Midbrain (tissue), 1 donor: Measurements from ENCODE around the gene MAN1A2.

Experiments
- DNase-seq: peaks from one replicate; lab custom pipeline; 2025; lab: John Stamatoyannopoulos, UW

MAN1A2 gene

DNA sequence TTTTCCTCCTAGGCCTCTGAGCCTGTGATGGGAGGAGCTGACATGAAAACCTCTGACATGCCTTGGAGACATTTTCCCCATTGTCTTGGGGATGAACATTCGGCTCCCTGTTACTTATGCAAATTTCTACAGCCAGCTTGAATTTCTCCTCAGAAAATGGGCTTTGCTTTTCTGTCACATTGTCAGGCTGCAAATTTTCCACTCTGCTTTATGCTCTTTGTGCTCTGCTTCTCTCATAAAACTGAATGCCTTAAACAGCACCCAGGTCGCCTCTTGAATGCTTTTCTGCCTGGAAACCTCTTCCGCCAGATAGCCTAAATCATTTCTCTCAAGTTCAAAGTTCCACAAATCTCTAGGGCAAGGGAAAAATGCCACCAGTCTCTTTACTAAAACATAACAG, 191.9 kb downstream of the MAN1A2 start:
- DNase-seq, result no peak

DNA sequence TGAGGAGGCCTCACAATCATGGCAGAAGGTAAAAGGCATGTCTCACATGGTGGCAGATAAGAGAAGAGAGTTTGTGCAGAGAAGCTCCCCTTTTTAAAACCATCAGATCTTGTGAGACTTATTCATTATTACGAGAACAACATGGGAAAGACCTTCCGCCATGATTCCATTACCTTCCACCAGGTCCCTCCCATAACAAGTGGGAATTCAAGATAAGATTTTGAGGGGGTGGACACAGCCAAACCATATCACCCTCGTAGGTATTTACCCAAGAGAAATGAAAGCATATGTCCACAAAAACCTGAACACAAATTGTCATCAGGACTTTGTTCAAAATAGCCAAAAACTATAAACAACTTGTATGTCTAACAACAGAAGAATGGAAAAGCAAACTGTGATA, 192.7 kb downstream of the MAN1A2 start:
- no peak for DNase-seq

DNA sequence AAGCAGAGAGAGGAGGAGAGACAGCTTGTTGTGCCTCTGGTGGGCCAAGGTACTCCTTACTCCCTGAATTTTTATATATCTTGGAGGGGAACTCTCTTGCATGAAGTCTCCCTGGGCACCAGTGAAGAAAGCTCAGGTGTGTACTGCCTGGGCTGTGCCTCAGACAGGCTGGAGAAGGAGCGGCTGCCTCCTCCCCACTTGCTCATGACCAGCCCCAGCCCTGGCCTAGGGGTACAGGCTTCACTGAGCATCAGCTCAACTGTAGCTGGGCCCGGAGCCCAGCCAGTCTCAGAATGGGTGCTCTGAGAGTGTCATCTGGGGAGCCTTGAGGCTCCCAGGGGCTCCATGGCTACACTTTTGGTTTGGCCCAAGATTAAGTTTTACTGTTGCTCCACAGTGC, 193.8 kb downstream of the MAN1A2 start:
- DNase-seq, result no peak

DNA sequence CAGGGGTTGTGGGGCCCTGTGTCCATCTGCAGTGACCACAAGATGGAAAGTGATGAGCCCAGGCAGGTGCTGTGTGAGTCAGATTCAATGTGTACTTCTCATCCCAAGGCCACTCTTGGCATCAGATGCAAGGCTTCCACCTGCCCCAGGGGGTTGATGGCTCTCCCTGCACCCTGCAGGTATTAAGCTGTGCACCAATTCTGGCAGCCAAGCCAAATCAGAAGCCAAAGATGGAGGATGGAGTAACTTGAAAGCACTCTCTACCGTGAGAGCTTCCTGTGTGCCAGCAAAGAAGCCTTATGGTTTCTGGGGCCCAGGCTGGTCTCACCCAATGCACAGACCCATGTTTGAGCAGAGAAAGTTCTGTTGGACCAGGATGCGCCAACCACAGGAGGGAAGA, 194.3 kb downstream of the MAN1A2 start:
- no peak for DNase-seq

DNA sequence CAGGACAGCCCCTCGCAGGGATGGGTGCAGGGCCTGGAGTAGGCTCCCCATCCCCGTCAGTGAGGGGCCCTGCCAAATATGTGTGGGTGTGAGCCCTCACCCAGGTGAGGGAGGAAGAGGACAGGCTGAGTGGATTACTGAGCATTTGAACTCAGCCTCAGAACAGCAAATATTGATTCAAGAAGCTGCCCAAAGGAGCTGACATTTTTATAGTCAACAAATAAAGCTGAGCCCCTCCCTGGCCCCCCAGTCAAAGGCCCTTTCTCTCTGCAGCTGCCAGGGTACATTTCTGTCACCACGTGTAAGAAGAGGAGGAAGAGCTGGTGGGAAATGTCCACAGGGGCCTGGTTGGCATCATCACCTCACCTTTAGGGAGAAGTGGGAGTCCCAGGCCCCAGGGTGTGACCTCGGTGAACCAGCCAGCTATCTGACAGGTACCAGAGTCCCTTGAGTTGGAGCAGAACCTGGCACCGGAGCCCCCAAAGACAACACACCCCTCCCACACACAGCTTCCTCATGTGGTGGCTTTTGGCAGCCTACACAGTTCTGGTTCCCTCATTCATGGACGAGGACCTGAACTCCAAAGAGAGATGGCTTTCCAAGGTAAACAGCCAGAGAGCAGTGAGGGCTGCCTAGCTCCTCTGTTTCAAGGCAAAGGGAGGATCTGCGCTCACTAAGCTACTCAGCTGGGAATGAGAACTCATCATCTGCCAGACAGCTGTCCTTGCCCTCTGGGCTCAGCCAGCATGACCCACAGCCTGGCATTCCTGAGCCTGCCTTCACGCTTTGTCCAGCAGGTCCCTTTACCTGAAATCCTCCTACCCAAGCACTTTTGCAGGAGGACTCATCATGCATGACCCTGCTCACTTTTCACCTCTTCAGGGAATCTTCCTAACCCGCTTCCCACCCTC, 195.6 kb downstream of the MAN1A2 start:
- DNase-seq, result no peak

DNA sequence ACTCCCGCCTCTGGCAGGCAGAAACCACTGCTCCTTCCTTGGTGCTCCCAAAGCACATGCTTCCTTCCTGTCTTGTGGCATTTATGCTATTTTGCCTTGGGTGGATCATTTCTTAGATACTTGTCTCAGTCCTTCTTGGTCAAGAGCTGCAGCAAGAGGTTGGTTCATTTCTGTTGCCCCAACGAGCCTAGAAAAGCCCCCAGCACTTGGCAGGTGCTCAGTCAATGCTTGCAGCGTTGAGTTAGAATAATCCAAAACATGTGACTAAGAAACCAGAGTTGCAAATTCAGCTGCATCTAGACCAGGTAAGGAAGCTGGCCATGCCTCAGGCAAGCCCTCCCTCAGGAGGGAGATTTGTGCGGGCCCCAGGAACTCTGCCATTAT, 196.2 kb downstream of the MAN1A2 start:
- no peak for DNase-seq

DNA sequence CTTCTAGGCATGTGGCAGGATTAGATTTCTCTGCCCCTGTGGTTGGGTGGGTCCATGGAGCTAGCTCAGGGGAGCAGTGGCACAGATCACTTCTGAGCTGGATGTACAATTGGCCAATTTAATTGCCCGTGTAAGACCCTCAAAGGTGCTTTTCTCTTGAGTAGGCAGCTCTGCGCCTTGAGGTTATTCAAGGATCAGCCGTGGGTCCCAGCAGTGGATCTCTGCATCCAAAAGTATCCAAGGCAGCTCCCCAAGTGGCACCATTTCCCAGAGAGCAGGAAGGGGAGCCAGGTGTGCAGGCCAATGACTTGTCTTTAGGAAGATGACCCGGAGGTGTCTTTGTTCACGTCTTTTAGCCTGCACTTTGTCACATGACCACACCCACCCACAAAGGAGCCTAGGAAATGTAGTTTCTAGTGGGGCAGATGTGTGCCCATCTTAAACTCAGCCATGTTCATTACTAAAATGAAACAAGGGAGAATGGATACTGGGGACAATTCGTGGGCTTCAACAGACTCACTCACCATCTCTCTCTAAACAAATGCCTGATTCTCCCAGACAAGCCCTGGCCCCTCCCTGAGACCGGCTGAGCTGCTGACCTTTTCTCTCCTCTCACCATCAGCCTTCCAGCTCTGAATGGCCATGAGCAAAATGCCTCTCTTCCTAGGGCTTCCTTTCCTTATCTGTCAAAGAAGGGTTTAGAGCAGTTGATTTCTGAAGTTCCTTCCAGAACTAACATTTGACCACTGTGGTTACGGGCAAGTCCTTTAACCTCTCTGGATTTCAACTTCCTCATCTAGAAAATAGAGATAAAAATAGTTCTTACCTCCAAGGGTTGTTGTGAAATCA, 197.2 kb downstream of the MAN1A2 start:
- no peak for DNase-seq

DNA sequence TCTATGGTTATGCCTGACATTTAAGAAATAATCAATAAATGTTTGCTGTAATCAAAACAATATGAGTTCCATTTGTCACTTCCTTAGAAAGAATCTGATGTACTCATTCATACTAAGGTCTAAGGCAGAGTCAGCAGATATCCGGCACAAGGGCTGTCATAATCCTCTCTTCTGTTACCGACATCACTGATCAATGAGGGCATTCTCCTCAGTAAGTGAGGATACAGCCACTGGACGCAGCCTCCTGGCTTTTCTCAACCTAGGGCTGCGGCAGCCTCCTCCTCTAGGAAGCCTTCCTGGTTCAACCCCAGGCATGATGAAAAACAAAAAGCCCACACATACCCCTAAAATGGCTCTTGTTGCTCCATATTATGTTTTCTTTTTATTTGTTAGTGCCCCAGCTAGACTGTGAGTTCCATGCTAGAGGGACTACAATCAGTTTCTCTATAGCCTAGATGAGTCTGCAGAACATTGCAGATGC, 197.9 kb downstream of the MAN1A2 start:
- DNase-seq, result no peak

DNA sequence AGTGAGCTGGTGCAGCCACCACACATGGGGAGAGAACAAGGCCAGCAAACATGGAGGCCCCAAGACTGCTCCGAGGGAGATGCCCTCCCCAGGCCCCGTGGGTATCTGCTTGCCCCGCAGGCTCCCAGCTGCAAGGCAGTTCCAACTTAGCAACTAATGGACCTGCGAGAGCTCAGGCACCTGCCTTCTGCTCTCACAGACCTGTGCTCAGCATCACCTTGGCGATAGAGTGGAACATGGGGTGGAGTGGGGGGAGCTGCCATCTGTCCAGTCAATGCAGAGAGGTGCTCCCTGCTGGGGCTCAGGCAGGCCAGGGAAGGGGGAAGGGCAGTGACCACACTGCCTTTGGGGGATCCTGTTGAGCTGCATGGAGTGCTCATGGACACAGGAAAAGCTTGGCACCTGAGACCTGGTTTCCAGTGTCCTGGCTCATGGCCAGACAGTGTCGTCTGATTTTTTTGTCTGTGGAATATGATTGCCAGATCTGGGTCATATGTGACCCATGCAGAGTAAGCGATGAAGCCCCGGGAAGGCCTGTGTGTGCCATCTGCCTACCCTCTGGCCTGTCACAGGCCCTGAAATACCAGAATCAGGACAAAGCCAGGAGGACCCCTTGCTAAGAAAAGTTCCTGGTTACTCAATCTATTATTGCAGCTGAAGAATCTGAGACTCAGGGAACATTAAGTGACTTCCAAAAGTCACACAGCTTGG, 198.7 kb downstream of the MAN1A2 start:
- DNase-seq, result no peak

DNA sequence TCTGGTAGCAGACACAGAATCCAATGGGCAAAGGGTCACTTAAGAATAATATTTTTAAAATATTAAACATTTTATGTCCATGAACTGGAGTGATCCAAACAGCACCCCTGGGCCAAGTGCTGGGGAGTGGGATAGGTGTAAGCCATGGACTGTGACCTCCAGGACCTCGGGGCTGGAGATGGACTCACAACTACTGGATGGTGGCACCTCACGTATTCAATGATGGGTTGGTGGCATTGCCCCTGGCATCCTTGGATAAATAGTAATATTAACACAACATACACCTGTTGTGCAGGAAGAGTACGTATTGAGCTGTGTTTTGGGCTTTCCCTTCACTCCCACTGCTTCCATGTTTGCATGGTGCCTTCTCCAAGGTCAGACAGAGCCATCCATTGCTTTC, 199.3 kb downstream of the MAN1A2 start:
- DNase-seq, result no peak

DNA sequence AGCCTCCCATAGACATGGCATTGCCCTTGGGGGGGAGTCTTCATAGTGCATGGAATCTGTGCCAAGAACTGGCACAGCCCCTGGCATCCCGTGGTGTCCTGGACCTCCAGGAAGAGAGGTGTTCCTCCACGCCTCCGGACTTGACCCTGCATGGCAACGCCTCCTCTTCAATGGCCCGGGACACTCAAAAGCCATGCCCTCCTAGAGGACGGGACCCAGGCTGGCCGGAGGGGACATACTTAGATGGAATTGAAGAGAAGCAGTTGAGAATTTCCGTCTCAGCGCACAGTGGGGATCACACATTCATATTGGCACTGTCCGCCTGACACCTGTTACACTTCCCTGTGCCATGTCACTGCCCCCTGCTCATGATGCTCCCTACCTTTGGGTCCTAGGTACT, 200.2 kb downstream of the MAN1A2 start:
- DNase-seq, result no peak

DNA sequence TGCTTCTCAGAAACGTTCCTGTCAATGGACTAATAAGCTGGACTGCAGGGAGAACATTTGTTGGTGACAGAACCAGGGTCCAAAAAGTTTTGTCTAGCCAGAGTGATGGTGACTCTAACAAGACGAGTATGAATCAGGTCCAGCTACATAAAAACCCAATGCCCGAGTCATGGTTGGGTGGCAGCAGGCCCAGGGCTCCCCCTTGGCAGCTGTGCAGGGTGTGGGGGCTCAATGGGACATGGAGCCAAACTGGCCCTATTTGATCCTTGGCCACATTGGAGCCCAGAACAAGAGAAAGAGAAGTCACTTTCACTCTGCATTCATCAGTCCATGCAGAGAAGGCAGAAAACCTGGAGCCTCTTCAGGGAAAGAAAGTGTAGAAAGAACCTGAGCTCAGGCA, 200.7 kb downstream of the MAN1A2 start:
- DNase-seq, result no peak

DNA sequence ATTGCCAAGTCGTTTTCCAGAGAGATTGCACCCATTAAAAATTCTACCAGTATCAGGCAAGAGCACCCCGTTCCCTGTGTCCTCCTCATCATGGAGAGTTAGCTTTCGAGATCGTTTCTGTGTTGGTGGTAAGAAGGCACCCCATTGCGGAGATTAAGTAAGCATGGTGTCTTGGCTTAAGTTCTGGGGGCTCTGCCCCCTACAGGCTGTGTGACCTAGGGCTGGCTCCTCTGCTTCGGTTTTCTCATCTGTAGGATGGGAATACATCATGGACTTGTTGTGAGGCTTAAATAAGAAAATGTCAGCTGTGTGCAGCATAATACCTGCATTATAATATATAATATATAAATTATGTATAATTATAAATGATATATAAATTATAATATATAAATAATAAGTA, 201.8 kb downstream of the MAN1A2 start:
- DNase-seq, result no peak

DNA sequence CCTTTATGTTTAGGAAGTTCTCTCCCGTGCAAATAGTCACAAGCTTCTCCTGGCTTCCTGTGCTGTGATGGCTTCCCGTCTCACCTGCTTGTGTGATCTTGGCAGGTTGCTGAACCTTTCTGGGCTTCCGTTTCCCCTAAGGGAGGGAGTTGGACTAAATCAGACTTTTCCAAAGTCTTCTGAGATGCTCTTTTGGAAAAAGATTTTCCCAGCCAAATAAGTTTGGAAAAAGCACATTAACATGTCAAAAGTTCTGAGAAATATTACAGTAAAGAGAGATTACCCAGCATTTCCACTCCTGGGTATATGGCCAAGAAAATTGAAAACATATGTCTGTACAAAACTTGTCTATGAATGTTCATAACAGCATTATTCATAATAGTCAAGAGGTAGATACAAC, 202.6 kb downstream of the MAN1A2 start:
- DNase-seq, result no peak

DNA sequence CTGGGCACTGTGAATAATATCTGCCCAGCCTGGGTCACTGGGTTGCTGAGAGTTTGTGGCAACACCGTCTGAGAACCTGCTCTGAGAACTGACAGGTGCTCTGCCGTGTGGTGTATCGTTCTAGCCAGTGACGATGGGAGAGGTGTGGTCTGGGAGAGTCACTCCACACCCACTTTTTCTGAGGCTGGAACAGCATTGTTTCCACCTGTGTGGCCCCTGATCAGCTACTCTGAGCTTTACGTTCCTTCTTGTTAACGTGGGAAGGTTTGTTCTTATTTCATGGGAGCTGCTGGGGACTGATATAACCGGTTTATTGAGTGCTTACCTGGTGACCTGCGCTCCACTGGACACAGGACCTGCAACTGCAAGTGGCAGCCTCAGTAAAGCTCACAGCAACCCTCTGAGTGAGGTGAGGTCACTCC, 203.8 kb downstream of the MAN1A2 start:
- DNase-seq, result no peak

DNA sequence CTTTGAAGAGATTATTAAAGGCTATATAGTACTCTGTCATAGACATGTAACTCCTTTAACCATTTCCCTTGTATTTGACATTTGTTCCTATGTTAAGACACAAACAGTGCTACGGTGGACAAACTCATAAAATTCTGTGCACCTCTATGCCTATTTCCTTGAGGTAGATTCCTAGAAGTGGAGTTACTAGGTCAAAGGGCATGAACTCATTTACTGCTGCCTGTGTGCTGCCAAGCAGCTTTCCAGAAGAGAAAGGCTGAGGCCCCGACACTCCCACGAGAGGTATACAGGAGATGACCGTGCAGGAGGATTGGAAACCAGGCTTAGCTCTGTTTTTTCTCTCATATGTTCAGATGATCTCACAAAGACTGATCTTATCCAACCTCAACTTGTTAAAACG, 204.2 kb downstream of the MAN1A2 start:
- no peak for DNase-seq

DNA sequence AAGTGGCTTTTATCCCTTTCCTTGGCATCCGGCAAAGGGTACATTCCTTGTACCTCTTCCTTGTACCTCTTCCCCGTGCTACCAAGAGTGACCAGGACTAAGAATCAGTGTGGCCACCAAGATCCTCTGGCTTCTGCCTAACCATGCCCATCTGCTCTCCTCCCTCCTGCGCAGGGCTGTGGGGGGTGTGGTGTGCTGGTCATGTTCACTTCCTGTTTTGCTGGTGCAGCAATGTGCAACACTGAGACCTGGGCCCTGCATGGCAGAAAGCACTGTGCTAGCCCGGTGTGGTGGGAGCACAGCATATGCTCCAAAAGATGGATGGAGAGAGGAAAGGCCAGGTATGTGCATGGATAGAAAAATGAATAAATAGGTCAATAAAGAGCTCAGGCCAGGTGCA, 205.3 kb downstream of the MAN1A2 start:
- DNase-seq, result no peak

DNA sequence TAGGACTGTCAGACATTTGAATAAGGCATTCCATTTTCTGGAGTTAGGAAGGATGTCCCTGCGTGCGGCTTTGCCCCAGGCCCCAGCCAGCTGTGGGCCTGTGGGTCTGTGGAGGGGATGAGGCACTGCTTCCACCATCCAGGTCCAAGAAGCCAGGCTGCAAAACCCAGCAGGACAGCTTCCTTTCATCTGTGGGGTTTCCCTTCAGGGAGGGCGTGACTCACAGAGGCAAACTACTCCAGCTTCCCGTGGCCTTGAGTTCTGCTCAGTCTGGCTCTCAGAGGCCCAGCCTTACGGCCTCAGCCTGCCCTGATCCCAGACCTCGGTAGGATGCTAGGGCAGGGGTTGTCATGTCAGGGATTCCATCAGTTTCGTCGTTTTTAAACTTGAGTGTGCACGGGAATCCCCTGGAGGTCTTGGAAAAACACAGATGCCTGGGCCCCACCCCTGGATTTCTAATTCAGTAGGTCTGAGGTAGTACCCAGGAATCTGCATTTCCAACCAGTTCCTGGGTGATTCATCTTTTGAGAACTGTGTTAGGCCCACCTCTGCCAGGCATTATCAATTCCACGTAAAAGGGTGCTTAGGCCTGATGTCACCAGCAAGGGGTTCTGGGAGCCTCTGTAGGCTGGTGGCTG, 206.3 kb downstream of the MAN1A2 start:
- no peak for DNase-seq

DNA sequence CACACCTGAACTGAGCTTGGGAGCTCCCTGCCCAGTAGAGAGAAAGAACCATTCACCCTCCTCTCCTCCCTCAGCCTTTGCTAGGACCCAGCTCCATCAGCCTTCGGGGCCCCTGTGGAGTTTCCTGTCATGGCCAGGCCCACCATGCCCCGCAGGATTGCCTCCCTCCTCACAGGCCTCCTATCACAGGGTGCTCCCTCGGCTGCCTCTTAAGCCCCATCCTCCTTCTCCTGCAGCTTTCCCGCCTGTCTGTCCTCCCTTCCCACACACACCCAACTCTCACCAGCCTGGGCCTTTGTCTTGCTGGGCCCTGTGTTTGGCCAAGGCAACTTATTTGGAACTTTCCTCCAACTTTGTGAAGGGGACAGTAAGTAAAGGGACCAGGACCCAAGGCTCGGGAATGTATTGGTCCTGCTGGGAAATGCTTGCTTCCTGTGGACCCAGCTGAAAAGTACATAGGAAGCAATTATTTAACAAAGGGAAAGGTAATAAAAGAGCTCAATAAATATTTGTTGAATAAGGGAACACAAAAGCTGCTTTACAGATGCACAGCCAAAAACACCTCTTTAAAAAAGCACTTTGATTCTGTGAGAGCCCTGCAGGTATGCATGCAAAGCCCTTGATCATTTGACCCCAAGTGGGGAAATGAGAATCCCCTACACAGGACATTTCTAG, 207.0 kb downstream of the MAN1A2 start:
- DNase-seq, result no peak

DNA sequence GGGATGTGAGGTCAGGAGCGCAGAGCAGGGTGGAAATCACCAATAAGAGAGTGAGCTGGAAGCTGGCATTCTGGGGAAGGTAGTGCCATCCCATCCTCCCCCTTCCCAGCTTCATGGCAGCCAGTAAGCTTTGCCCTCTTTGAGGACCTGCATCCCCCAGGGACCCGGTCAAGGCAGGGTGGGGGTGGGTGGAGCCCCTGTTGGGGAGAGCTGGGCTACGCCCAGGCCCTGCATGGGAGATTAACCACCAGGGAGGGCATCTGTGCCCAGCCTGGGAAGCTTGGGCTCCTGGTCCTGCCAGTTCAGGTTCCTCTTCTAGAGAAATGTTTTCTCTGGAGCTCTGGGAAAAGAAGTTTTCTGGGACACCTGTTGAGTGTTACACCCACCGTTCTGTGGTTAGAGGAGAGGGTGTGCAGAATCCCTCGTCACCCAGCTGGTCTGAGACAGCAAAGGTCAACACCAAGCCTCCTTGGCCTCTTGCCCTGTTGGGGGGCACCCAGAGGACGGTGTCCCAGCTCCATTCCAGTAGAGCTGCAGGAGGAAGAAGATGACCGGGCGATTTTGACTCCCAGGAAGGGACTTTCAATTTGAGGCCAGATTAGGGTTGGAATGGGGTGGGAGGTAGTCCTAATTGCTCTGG, 208.5 kb downstream of the MAN1A2 start:
- DNase-seq, result no peak

DNA sequence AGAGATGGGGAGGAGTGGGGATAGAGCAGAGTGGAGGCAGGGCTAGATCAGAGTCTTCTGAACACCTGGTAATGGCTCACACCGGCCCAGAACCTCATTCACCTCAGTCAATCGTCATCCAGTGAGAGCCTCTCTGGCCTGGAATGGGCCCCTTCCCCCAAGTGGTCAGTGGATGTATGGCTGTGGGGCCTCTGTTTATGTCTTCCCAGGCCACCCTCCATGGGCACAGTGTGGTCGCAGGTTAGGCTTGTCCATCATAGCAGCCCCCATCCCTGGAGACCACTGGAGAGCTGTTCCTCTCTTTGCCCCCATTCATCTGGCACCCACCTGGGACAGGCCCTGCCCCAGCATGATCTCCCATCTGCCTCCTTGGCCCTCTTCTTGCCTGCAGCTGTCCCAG, 209.0 kb downstream of the MAN1A2 start:
- no peak for DNase-seq
